K562 (cell line): ENCODE results near the gene CRLF3. TPM values are rescaled to one million over a fixed set of nuclear protein-coding genes. Genes with fewer than 3 reads are reported as not detected.
A peak's percentile ranks its signal among the peaks of the same experiment; 100 is the strongest.

Source experiments
- ARID2 ChIP-seq: fragments of 450-650 bp; IDR thresholded peaks from 2 replicates; pipeline ENCODE4 v1.6.1; 2017; ENCODE audit warnings: antibody characterized with exemption, mild to moderate bottlenecking
- ATF1 ChIP-seq, 2 experiments: fragments of 450-650 bp in 1 of 2; IDR thresholded peaks; 2 replicates each; pipeline ENCODE4 v1.6.1; 2016; ENCODE audit warnings: missing compliant biosample characterization in 1 of 2, missing genetic modification characterization in 1 of 2
- ATF6 ChIP-seq: sonication (generic); formaldehyde crosslinking; IDR thresholded peaks from 2 replicates; pipeline ENCODE4 v1.4.0; 2020; ENCODE audit warnings: mild to moderate bottlenecking, missing genetic modification reagents
- CBX5 ChIP-seq: IDR thresholded peaks from 2 replicates; pipeline ENCODE4 v1.6.1; 2014; ENCODE audit warnings: low read depth, borderline replicate concordance
- DMBX1 ChIP-seq: fragments of 250-450 bp; sonication (Bioruptor Pico); IDR thresholded peaks from 2 replicates; pipeline ENCODE4 v1.8.0; 2022; ENCODE audit warnings: inconsistent platforms, mild to moderate bottlenecking, moderate library complexity, borderline replicate concordance
- FOXK2 ChIP-seq, 2 experiments: fragments of 450-650 bp; IDR thresholded peaks in 1 of 2; conservative IDR thresholded peaks in 1 of 2; 2 replicates each; pipeline ENCODE4 v1.6.1; 2016; ENCODE audit warnings: low read depth in 2 of 2, mild to moderate bottlenecking in 1 of 2
- MED1 ChIP-seq: sonication (generic); formaldehyde crosslinking; IDR thresholded peaks from 2 replicates; pipeline ENCODE4 v1.8.1; 2023; ENCODE audit warnings: missing genetic modification reagents, borderline replicate concordance
- NFE2L1 ChIP-seq: fragments of 450-650 bp; IDR thresholded peaks from 2 replicates; pipeline ENCODE4 v1.6.1; 2016; ENCODE audit warnings: missing genetic modification characterization, low read depth, mild to moderate bottlenecking, missing compliant biosample characterization, moderate library complexity, borderline replicate concordance
- PCBP1 ChIP-seq: fragments of 200-400 bp; formaldehyde crosslinking; IDR thresholded peaks from 2 replicates; pipeline ENCODE4 v1.6.1; 2018; ENCODE audit warnings: mild to moderate bottlenecking, low read depth, low read length; ENCODE audit not compliant: poor library complexity, severe bottlenecking
- SMAD4 ChIP-seq: fragments of 250-450 bp; sonication (Bioruptor Pico); conservative IDR thresholded peaks from 2 replicates; pipeline ENCODE4 v1.8.0; 2021; ENCODE audit warnings: inconsistent platforms, mild to moderate bottlenecking, moderate library complexity
- SP2 ChIP-seq: IDR thresholded peaks from 2 replicates; pipeline ENCODE4 v1.6.1; 2011; ENCODE audit warnings: mild to moderate bottlenecking, low read depth, low read length, moderate library complexity; ENCODE audit not compliant: poor library complexity, severe bottlenecking; ENCODE audit errors: extremely low read depth
- ZBTB11 ChIP-seq, 3 experiments: fragments of 200-800 bp in 1 of 3; fragments of 250-450 bp in 1 of 3; fragments of 450-650 bp in 1 of 3; sonication (Bioruptor Pico) in 1 of 3; sonication (Bioruptor generic) in 1 of 3; formaldehyde crosslinking in 1 of 3; IDR thresholded peaks; 2 replicates each; pipeline versions ENCODE4 v1.6.1 to v1.8.0; 2016 to 2022; ENCODE audit warnings: mild to moderate bottlenecking in 2 of 3, missing genetic modification characterization in 2 of 3, missing compliant biosample characterization in 1 of 3, moderate library complexity in 1 of 3
- ZNF121 ChIP-seq: sonication (generic); formaldehyde crosslinking; conservative IDR thresholded peaks from 2 replicates; pipeline ENCODE4 v1.8.0; 2022; ENCODE audit warnings: missing genetic modification reagents
- ZNF644 ChIP-seq: fragments of 200-800 bp; sonication (Bioruptor generic); IDR thresholded peaks from 2 replicates; pipeline ENCODE4 v1.6.1; 2016; ENCODE audit warnings: low read depth, missing genetic modification characterization, missing compliant biosample characterization
- ZNF766 ChIP-seq: fragments of 200-800 bp; sonication (Bioruptor generic); conservative IDR thresholded peaks from 2 replicates; pipeline ENCODE4 v1.6.1; 2016; ENCODE audit warnings: missing genetic modification characterization, missing compliant biosample characterization
- polyA plus RNA-seq, 8 experiments: library from polyadenylated mRNA; depleted of rRNA in 4 of 8; stranded (reverse) in 5 of 8; unstranded in 3 of 8; fragments of >200 nt; fragmentation: Nextera tagmentation in 2 of 8; fragmentation: Illumina TruSeq in 1 of 8; extraction: Ambion mirVana in 2 of 8; extraction: Trizol in 1 of 8; gene quantifications; 2 replicates each; pipeline versions ENCODE4 v1.2.1 to v1.2.3, GENCODE V29; 2011 to 2014; ENCODE audit warnings: inconsistent platforms in 1 of 8, missing spikeins in 1 of 8
- total RNA-seq, 7 experiments: library from RNA; depleted of rRNA in 6 of 7; stranded (reverse); fragments of >200 nt in 6 of 7; fragmentation: Illumina TruSeq in 2 of 7; extraction: Trizol in 2 of 7; gene quantifications; 2 replicates each; pipeline versions ENCODE4 v1.2.1 to v1.2.3, GENCODE V29; 2011 to 2021; ENCODE audit warnings: low replicate concordance in 1 of 7
- TF ChIP-seq, protein P1 (sequence below): fragments of 450-650 bp; conservative IDR thresholded peaks from 2 replicates; pipeline ENCODE4 v1.6.1; 2016; ENCODE audit warnings: missing genetic modification characterization, low read depth, mild to moderate bottlenecking, missing compliant biosample characterization, moderate library complexity
- TF ChIP-seq, protein P2 (sequence below): sonication (generic); formaldehyde crosslinking; IDR thresholded peaks from 2 replicates; pipeline ENCODE4 v1.8.0; 2022; ENCODE audit warnings: missing genetic modification reagents, mild to moderate bottlenecking, borderline replicate concordance

The CRLF3 gene
- total and polyA plus RNA-seq, 9 of the 15 experiments (the other 6 are each of a cell fraction or from before 2014, with no cell fraction given), result 13.2 to 55.9 (median 29.8) TPM

- TF ChIP-seq PCBP1, result peak; percentile 57
- TF ChIP-seq DMBX1 (CRISPR knock-in tag), result peak; percentile 83
- 0 out of 2 replicates have a peak, but pooled peaks have one; percentile 27 for TF ChIP-seq ZNF766 (CRISPR knock-in tag)
- TF ChIP-seq, protein P1, sequence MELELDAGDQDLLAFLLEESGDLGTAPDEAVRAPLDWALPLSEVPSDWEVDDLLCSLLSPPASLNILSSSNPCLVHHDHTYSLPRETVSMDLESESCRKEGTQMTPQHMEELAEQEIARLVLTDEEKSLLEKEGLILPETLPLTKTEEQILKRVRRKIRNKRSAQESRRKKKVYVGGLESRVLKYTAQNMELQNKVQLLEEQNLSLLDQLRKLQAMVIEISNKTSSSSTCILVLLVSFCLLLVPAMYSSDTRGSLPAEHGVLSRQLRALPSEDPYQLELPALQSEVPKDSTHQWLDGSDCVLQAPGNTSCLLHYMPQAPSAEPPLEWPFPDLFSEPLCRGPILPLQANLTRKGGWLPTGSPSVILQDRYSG, result no peak; the same call in 1 of the 2 replicates
- no peak for TF ChIP-seq FOXK2 (conservative IDR thresholded peaks at IDR 0.05 in 1 of 2, IDR thresholded peaks at IDR 0.05 in 1 of 2; ENCODE audit: low read depth in 2 of 2)
- TF ChIP-seq, protein P2, sequence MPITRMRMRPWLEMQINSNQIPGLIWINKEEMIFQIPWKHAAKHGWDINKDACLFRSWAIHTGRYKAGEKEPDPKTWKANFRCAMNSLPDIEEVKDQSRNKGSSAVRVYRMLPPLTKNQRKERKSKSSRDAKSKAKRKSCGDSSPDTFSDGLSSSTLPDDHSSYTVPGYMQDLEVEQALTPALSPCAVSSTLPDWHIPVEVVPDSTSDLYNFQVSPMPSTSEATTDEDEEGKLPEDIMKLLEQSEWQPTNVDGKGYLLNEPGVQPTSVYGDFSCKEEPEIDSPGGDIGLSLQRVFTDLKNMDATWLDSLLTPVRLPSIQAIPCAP, result no peak
- TF ChIP-seq SMAD4 (CRISPR knock-in tag), result peak; percentile 88
- TF ChIP-seq ATF6 (CRISPR knock-in tag), result no peak
- peak; percentile 12 for TF ChIP-seq SP2
- TF ChIP-seq ZBTB11 (CRISPR knock-in tag; IDR thresholded peaks at IDR 0.05), result peak in 1 of 3 experiments; percentile 71; a peak in 1 of 6 replicates
- TF ChIP-seq MED1 (CRISPR knock-in tag), result no peak
- TF ChIP-seq CBX5, result peak; percentile 8; the same call in 1 of the 2 replicates
- TF ChIP-seq ARID2, result no peak
- TF ChIP-seq ATF1 (CRISPR knock-in tag; IDR thresholded peaks at IDR 0.05), result no peak
- TF ChIP-seq ATF1 (tag; IDR thresholded peaks at IDR 0.05), result no peak; the same call in none of the 2 replicates
- TF ChIP-seq ZNF644 (tag), result peak; percentile 58; the same call in 1 of the 2 replicates
- TF ChIP-seq ZNF121 (CRISPR knock-in tag), result no peak
- no peak for TF ChIP-seq NFE2L1 (tag)
Observed at GRCh38 chr17:30824356-30825145, at the start of gene CRLF3 (continued).
